ENCODE measurements around the gene LYL1. TPM values are rescaled to one million over a fixed set of nuclear protein-coding genes. Genes with fewer than 3 reads are reported as not detected.

LYL1 gene
- total and polyA plus RNA-seq, 2 donors (not counting 3 experiments of a cell fraction or from before 2014, with no cell fraction given) = 74.4 to 87.3 TPM

DNA sequence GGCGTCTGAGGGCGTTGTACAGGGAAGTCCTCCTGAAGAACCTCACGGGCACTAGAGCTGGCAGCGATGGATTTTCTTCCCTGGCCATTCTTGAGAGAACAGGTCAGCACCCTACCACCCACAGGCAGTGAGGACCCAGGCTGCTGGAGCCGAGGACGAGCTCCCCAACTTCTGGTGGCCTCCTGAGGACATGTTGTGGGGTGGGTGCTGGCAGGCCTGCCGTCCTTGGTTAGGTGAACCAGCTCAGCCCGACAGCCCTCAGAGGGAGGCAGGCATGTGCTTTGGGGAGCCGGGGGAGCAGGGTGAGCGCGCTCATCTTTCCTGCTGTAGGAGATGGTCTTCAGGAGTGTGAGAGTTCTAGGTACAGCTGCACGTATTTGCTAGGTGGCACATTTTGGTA, 15.4 kb downstream of the LYL1 start:
- H3K27me3 ChIP-seq (ENCODE audit: control insufficient read depth in 2 of 2, insufficient read depth in 2 of 2, low read length in 2 of 2) = no peaks in the 10 kb centered on the region
- H3K4me1 ChIP-seq (ENCODE audit: control insufficient read depth, extremely low read depth, insufficient read depth, low read length) = peaks cover 12% of the 10 kb centered on the region
- H3K4me2 ChIP-seq (ENCODE audit: insufficient read depth, low read length) = no peak overlapping the region
- CTCF ChIA-PET = interaction anchor here (0.7 to 7.2 kb wide), 4 partner anchors 26 to 149 kb away, joined by 3 to 76 read pairs (median 8); partner anchors contain the start of gene CALR
- BruUV-seq (replicated peaks) = no TSS peak
- dilution Hi-C loops (cut with MboI; ENCODE audit: extremely low pct_ligation_motif_present, low sequenced_read_pairs) (no loop called here), intact Hi-C loops (cut with micrococcal nuclease) (no loop called here)
- no peak for DNase-seq (ENCODE audit: low read depth, low spot score)
- no peak overlapping the region for H3K4me3 ChIP-seq (replicated peaks in 1 of 3; ENCODE audit: insufficient read depth in 1 of 3, low read depth in 1 of 3, low read length in 3 of 3)
- POLR2A ChIA-PET = no interaction called here
- H3K9me1 ChIP-seq (replicated peaks; ENCODE audit: control insufficient read depth, extremely low read depth, insufficient read depth, low read length) = no peaks in the 10 kb centered on the region
- no peak overlapping the region for H3K9ac ChIP-seq (replicated peaks; ENCODE audit: extremely low read depth, insufficient read depth, low read length)
- no peak overlapping the region for H3K27ac ChIP-seq (ENCODE audit: insufficient read depth, low read depth, low read length)
- H2AFZ ChIP-seq (ENCODE audit: low read depth, low read length) = no peak overlapping the region
- no peak for FAIRE-seq
- no peaks in the 10 kb centered on the region for H3K79me2 ChIP-seq (ENCODE audit: control insufficient read depth, insufficient read depth, low read length)
- H3K9me3 ChIP-seq (replicated peaks; ENCODE audit: control insufficient read depth, insufficient read depth, low read length) = no peaks in the 10 kb centered on the region
- TF ChIP-seq, protein P1, sequence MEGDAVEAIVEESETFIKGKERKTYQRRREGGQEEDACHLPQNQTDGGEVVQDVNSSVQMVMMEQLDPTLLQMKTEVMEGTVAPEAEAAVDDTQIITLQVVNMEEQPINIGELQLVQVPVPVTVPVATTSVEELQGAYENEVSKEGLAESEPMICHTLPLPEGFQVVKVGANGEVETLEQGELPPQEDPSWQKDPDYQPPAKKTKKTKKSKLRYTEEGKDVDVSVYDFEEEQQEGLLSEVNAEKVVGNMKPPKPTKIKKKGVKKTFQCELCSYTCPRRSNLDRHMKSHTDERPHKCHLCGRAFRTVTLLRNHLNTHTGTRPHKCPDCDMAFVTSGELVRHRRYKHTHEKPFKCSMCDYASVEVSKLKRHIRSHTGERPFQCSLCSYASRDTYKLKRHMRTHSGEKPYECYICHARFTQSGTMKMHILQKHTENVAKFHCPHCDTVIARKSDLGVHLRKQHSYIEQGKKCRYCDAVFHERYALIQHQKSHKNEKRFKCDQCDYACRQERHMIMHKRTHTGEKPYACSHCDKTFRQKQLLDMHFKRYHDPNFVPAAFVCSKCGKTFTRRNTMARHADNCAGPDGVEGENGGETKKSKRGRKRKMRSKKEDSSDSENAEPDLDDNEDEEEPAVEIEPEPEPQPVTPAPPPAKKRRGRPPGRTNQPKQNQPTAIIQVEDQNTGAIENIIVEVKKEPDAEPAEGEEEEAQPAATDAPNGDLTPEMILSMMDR (IDR thresholded peaks at IDR 0.05; ENCODE audit: extremely low read depth in 1 of 2, insufficient read depth in 1 of 2, low read depth in 1 of 2, low read length in 2 of 2) = no peak
- no peak for TF ChIP-seq EZH2 (IDR thresholded peaks at IDR 0.05; ENCODE audit: borderline replicate concordance, low read depth, low read length, severe bottlenecking)
- TF ChIP-seq JUN (IDR thresholded peaks at IDR 0.05; ENCODE audit: borderline replicate concordance, insufficient read depth, insufficient read length, low read depth) = no peak
- no peak for TF ChIP-seq POLR2A (IDR thresholded peaks at IDR 0.05; ENCODE audit: low read depth, low read length)
- TF ChIP-seq, protein P2, sequence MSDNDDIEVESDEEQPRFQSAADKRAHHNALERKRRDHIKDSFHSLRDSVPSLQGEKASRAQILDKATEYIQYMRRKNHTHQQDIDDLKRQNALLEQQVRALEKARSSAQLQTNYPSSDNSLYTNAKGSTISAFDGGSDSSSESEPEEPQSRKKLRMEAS (IDR thresholded peaks at IDR 0.05; ENCODE audit: insufficient read depth, insufficient read length) = no peak
- no peak for TF ChIP-seq MYC (IDR thresholded peaks at IDR 0.05; ENCODE audit: low read depth, low read length)
- no peak for TF ChIP-seq POLR2AphosphoS5 (IDR thresholded peaks at IDR 0.05; ENCODE audit: insufficient read depth, low read depth, low read length)
- TF ChIP-seq GATA2 (IDR thresholded peaks at IDR 0.05; ENCODE audit: insufficient read depth, insufficient read length, low read depth, low read length) = no peak
- no peak for TF ChIP-seq FOS (IDR thresholded peaks at IDR 0.05; ENCODE audit: borderline replicate concordance, insufficient read depth, low read length)
- H3K36me3 ChIP-seq (ENCODE audit: control insufficient read depth in 2 of 2, extremely low read depth in 1 of 2, insufficient read depth in 2 of 2, low read length in 2 of 2) = peaks cover 0 to 2% of the 10 kb centered on the region in 2 experiments
- no peaks in the 10 kb centered on the region for H4K20me1 ChIP-seq (replicated peaks; ENCODE audit: control insufficient read depth, extremely low read depth, insufficient read depth, low read length)

Measured in endothelial cell of umbilical vein (primary cell).